ENCODE measurements around the gene PFAS. TPM values are rescaled to one million over a fixed set of nuclear protein-coding genes. Genes with fewer than 3 reads are reported as not detected.
"Not testable (repeated sequence)": the region's sequence is repeated elsewhere in the genome, so short reads cannot be mapped to it uniquely, and the experiment has no call there.

The PFAS gene
- 10 to 100 TPM; 47.2 to 56.8 TPM for total RNA-seq

- ATAC-seq (ENCODE audit: low read depth): peak; percentile 68
- H3K27me3 Mint-ChIP-seq: no peaks in the 10 kb centered on the region
- peaks cover 19% of the 10 kb centered on the region for H3K36me3 Mint-ChIP-seq
- peak within 1 kb of the TSS; percentile 99 for H3K27ac Mint-ChIP-seq
- peak; percentile 99 for DNase-seq
- peak within 1 kb of the TSS; percentile 99 for H3K4me3 Mint-ChIP-seq
- no peaks in the 10 kb centered on the region for H3K9me3 Mint-ChIP-seq
- POLR2A ChIA-PET: interaction anchor here (0.6 to 6.3 kb wide), 17 partner anchors 25 to 562 kb away, joined by 3 to 149 read pairs (median 9); partner anchors contain the start of genes AURKB, BORCS6, PER1 and RANGRF
- H3K4me1 Mint-ChIP-seq: peaks cover 30% of the 10 kb centered on the region
Observed at GRCh38 chr17:8248751-8249607, at the start of gene PFAS. TSS of gene PFAS (plus strand) at chr17:8249289. CDS start at chr17:8253938, 4,649 bp downstream.

GRCh38 chr17:8204761-8205555, 44.1 kb upstream of the PFAS start:
- Mint-ChIP-seq H3K4me3 (no peak overlapping the region), H3K27me3 (no peaks in the 10 kb centered on the region), H3K9me3 (no peaks in the 10 kb centered on the region), H3K4me1 (peaks cover 29% of the 10 kb centered on the region), H3K27ac (no peak overlapping the region), H3K36me3 (peaks cover 51% of the 10 kb centered on the region)
- DNase-seq: no peak
- POLR2A ChIA-PET: interaction anchor here (0.7 to 1.6 kb wide), 5 partner anchors 10 to 42 kb away, joined by 3 to 8 read pairs (median 3); partner anchors contain the start of genes BORCS6 and CTC1
- ATAC-seq (ENCODE audit: low read depth): no peak

- H3K4me3 Mint-ChIP-seq: peak overlapping the region; percentile 21
- POLR2A ChIA-PET: interaction anchor here (2.5 to 8.1 kb wide), 2 partner anchors 13 to 16 kb away, joined by 10 to 87 read pairs; no protein-coding TSS in a partner anchor
- no peaks in the 10 kb centered on the region for H3K27me3 Mint-ChIP-seq
- H3K4me1 Mint-ChIP-seq: peaks cover 30% of the 10 kb centered on the region
- peak overlapping the region; percentile 44 for H3K27ac Mint-ChIP-seq
- H3K9me3 Mint-ChIP-seq: no peaks in the 10 kb centered on the region
- peaks cover 48% of the 10 kb centered on the region for H3K36me3 Mint-ChIP-seq
- ATAC-seq (ENCODE audit: low read depth): no peak
- DNase-seq: no peak
Observed at GRCh38 chr17:8206536-8206935, 42.6 kb upstream of the PFAS start.

GRCh38 chr17:8209907-8210760, 39.0 kb upstream of the PFAS start, which contains the start of gene AURKB:
TSS of gene AURKB (minus strand) at chr17:8210575. CDS start at chr17:8210224, 351 bp downstream.
- Mint-ChIP-seq H3K9me3 (no peaks in the 10 kb centered on the region), H3K27me3 (peaks cover 3% of the 10 kb centered on the region), H3K4me1 (peaks cover 27% of the 10 kb centered on the region), H3K27ac (peak within 1 kb of the TSS; percentile 92), H3K4me3 (peak within 1 kb of the TSS; percentile 96), H3K36me3 (peaks cover 26% of the 10 kb centered on the region)
- ATAC-seq (ENCODE audit: low read depth): peak; percentile 97
- POLR2A ChIA-PET: interaction anchor here (0.6 to 8.1 kb wide), 20 partner anchors 10 to 353 kb away, joined by 3 to 87 read pairs (median 6); partner anchors contain the start of genes BORCS6, CTC1, HES7 and KRABD2
- DNase-seq: peak; percentile 87

GRCh38 chr17:8210761-8211458, 38.2 kb upstream of the PFAS start:
- DNase-seq: no peak
- peak; percentile 40 for ATAC-seq (ENCODE audit: low read depth)
- H3K9me3 Mint-ChIP-seq: no peaks in the 10 kb centered on the region
- H3K4me1 Mint-ChIP-seq: peaks cover 27% of the 10 kb centered on the region
- H3K27me3 Mint-ChIP-seq: peaks cover 3% of the 10 kb centered on the region
- H3K27ac Mint-ChIP-seq: peak overlapping the region; percentile 92
- POLR2A ChIA-PET: interaction anchor here (0.7 to 8.1 kb wide), 19 partner anchors 11 to 354 kb away, joined by 3 to 87 read pairs (median 6); partner anchors contain the start of genes BORCS6, CTC1, HES7 and KRABD2
- H3K4me3 Mint-ChIP-seq: peak overlapping the region; percentile 96
- H3K36me3 Mint-ChIP-seq: peaks cover 24% of the 10 kb centered on the region

- Mint-ChIP-seq H3K36me3 (peaks cover 10% of the 10 kb centered on the region), H3K9me3 (no peaks in the 10 kb centered on the region), H3K4me1 (peaks cover 18% of the 10 kb centered on the region), H3K27me3 (peaks cover 3% of the 10 kb centered on the region), H3K27ac (no peak overlapping the region), H3K4me3 (no peak overlapping the region)
- DNase-seq (no peak), ATAC-seq (ENCODE audit: low read depth) (no peak)
- POLR2A ChIA-PET: interaction anchor here (0.6 to 8.1 kb wide), 4 partner anchors 10 to 1162 kb away, joined by 4 to 87 read pairs (median 44); partner anchors contain the start of gene BORCS6
Observed at GRCh38 chr17:8212312-8213180, 36.5 kb upstream of the PFAS start.

- not testable (repeated sequence) for H3K4me3 Mint-ChIP-seq; H3K9me3 Mint-ChIP-seq; H3K27me3 Mint-ChIP-seq; H3K36me3 Mint-ChIP-seq; H3K27ac Mint-ChIP-seq; DNase-seq; ATAC-seq (ENCODE audit: low read depth)
- POLR2A ChIA-PET: interaction anchor here (2.3 kb wide), 1 partner anchor 41 kb away, joined by 6 read pairs; no protein-coding TSS in a partner anchor
- H3K4me1 Mint-ChIP-seq: peaks cover 12% of the 10 kb centered on the region
Observed at GRCh38 chr17:8214000-8214399, 35.1 kb upstream of the PFAS start.

- Mint-ChIP-seq H3K9me3 (no peaks in the 10 kb centered on the region), H3K4me3 (peak overlapping the region; percentile 93), H3K27ac (peak overlapping the region; percentile 95), H3K27me3 (peaks cover 2% of the 10 kb centered on the region), H3K36me3 (peaks cover 5% of the 10 kb centered on the region), H3K4me1 (peaks cover 40% of the 10 kb centered on the region)
- POLR2A ChIA-PET: interaction anchor here (0.8 to 7.9 kb wide), 16 partner anchors 11 to 646 kb away, joined by 3 to 149 read pairs (median 6); partner anchors contain the start of genes AURKB, BORCS6, CTC1 and PFAS
- peak; percentile 88 for DNase-seq
- peak; percentile 13 for ATAC-seq (ENCODE audit: low read depth)
Observed at GRCh38 chr17:8220783-8221662, 28.1 kb upstream of the PFAS start.

- Mint-ChIP-seq H3K27me3 (peaks cover 2% of the 10 kb centered on the region), H3K27ac (peak overlapping the region; percentile 95), H3K36me3 (peaks cover 6% of the 10 kb centered on the region), H3K4me1 (peaks cover 46% of the 10 kb centered on the region), H3K4me3 (peak overlapping the region; percentile 93), H3K9me3 (no peaks in the 10 kb centered on the region)
- peak; percentile 89 for DNase-seq
- peak; percentile 61 for ATAC-seq (ENCODE audit: low read depth)
- POLR2A ChIA-PET: interaction anchor here (0.8 to 7.9 kb wide), 19 partner anchors 9 to 645 kb away, joined by 3 to 149 read pairs (median 4); partner anchors contain the start of genes AURKB, BORCS6, CTC1 and PFAS
Observed at GRCh38 chr17:8221663-8222379, 27.3 kb upstream of the PFAS start.

- H3K27ac Mint-ChIP-seq: peak overlapping the region; percentile 95
- peaks cover 2% of the 10 kb centered on the region for H3K27me3 Mint-ChIP-seq
- ATAC-seq (ENCODE audit: low read depth): peak; percentile 40
- no peak for DNase-seq
- H3K9me3 Mint-ChIP-seq: no peaks in the 10 kb centered on the region
- peaks cover 51% of the 10 kb centered on the region for H3K4me1 Mint-ChIP-seq
- H3K4me3 Mint-ChIP-seq: peak overlapping the region; percentile 93
- POLR2A ChIA-PET: interaction anchor here (0.8 to 7.9 kb wide), 16 partner anchors 8 to 336 kb away, joined by 3 to 149 read pairs (median 7); partner anchors contain the start of genes AURKB, BORCS6, CTC1 and PFAS
- peaks cover 10% of the 10 kb centered on the region for H3K36me3 Mint-ChIP-seq
Observed at GRCh38 chr17:8222380-8222629, 26.8 kb upstream of the PFAS start.
